ENCODE results near the gene KRTAP10-5. TPM values are rescaled to one million over a fixed set of nuclear protein-coding genes. Genes with fewer than 3 reads are reported as not detected.
"Not testable (repeated sequence)": the region's sequence is repeated elsewhere in the genome, so short reads cannot be mapped to it uniquely, and the experiment has no call there.

The KRTAP10-5 gene
- total RNA-seq, 1 donor = not detected

- Histone ChIP-seq H3K4me1 (ENCODE audit: insufficient read depth, low read length) (no peaks in the 10 kb centered on the region), H4K20me1 (ENCODE audit: insufficient read depth, low read length) (no peaks in the 10 kb centered on the region), H3K27me3 (ENCODE audit: insufficient read depth, low read length) (peaks cover 14% of the 10 kb centered on the region), H3K36me3 (ENCODE audit: insufficient read depth, low read length) (no peaks in the 10 kb centered on the region), H3K27ac (ENCODE audit: low read depth, low read length) (no peak overlapping the region), H3K79me2 (ENCODE audit: insufficient read depth, low read length) (no peaks in the 10 kb centered on the region), H3K4me2 (ENCODE audit: insufficient read depth, low read length) (no peak overlapping the region), H3K9me3 (ENCODE audit: low read depth, low read length) (peaks cover 3% of the 10 kb centered on the region), H3K4me3 (ENCODE audit: insufficient read depth, low read length) (no peak overlapping the region), H2AFZ (ENCODE audit: low read length) (no peak overlapping the region)
- TF ChIP-seq CTCF (IDR thresholded peaks at IDR 0.05; ENCODE audit: extremely low read depth, low read depth, low read length) = no peak
- DNase-seq (ENCODE audit: insufficient read length, low spot score, missing footprints) = no peak
These were observed 4.9 kb downstream of the KRTAP10-5 start for GRCh38 chr21:44575307-44576024.

GRCh38 chr21:44574457-44575306 is 5.7 kb downstream of the KRTAP10-5 start:
- Histone ChIP-seq H3K9me3 (ENCODE audit: low read depth, low read length) (peaks cover 3% of the 10 kb centered on the region), H3K27ac (ENCODE audit: low read depth, low read length) (no peak overlapping the region), H4K20me1 (ENCODE audit: insufficient read depth, low read length) (no peaks in the 10 kb centered on the region), H3K4me2 (ENCODE audit: insufficient read depth, low read length) (no peak overlapping the region), H3K4me1 (ENCODE audit: insufficient read depth, low read length) (no peaks in the 10 kb centered on the region), H3K36me3 (ENCODE audit: insufficient read depth, low read length) (no peaks in the 10 kb centered on the region), H2AFZ (ENCODE audit: low read length) (no peak overlapping the region), H3K27me3 (ENCODE audit: insufficient read depth, low read length) (peaks cover 14% of the 10 kb centered on the region), H3K4me3 (ENCODE audit: insufficient read depth, low read length) (no peak overlapping the region), H3K79me2 (ENCODE audit: insufficient read depth, low read length) (no peaks in the 10 kb centered on the region)
- TF ChIP-seq CTCF (IDR thresholded peaks at IDR 0.05; ENCODE audit: extremely low read depth, low read depth, low read length) = no peak
- DNase-seq (ENCODE audit: insufficient read length, low spot score, missing footprints) = no peak

GRCh38 chr21:44573630-44574456 is 6.6 kb downstream of the KRTAP10-5 start, which contains the start of gene KRTAP10-4:
Gene KRTAP10-4 (plus strand): TSS chr21:44573729. CDS start chr21:44573759, 30 bp downstream.
- not testable (repeated sequence) for H2AFZ ChIP-seq (ENCODE audit: low read length); DNase-seq (ENCODE audit: insufficient read length, low spot score, missing footprints); H4K20me1 ChIP-seq (ENCODE audit: insufficient read depth, low read length); H3K4me3 ChIP-seq (ENCODE audit: insufficient read depth, low read length); H3K9me3 ChIP-seq (ENCODE audit: low read depth, low read length); H3K4me1 ChIP-seq (ENCODE audit: insufficient read depth, low read length); H3K79me2 ChIP-seq (ENCODE audit: insufficient read depth, low read length); H3K36me3 ChIP-seq (ENCODE audit: insufficient read depth, low read length); H3K27ac ChIP-seq (ENCODE audit: low read depth, low read length); H3K4me2 ChIP-seq (ENCODE audit: insufficient read depth, low read length)
- H3K27me3 ChIP-seq (ENCODE audit: insufficient read depth, low read length) = peaks cover 14% of the 10 kb centered on the region

- Histone ChIP-seq H3K27ac (ENCODE audit: low read depth, low read length) (no peak overlapping the region), H2AFZ (ENCODE audit: low read length) (no peak overlapping the region), H3K36me3 (ENCODE audit: insufficient read depth, low read length) (no peaks in the 10 kb centered on the region), H3K4me2 (ENCODE audit: insufficient read depth, low read length) (no peak overlapping the region), H3K4me3 (ENCODE audit: insufficient read depth, low read length) (no peak overlapping the region), H3K9me3 (ENCODE audit: low read depth, low read length) (peaks cover 3% of the 10 kb centered on the region), H4K20me1 (ENCODE audit: insufficient read depth, low read length) (no peaks in the 10 kb centered on the region), H3K4me1 (ENCODE audit: insufficient read depth, low read length) (no peaks in the 10 kb centered on the region), H3K27me3 (ENCODE audit: insufficient read depth, low read length) (peaks cover 14% of the 10 kb centered on the region), H3K79me2 (ENCODE audit: insufficient read depth, low read length) (no peaks in the 10 kb centered on the region)
- DNase-seq (ENCODE audit: insufficient read length, low spot score, missing footprints) = peak; percentile 86
- no peak for TF ChIP-seq CTCF (IDR thresholded peaks at IDR 0.05; ENCODE audit: extremely low read depth, low read depth, low read length)
These were observed 7.3 kb downstream of the KRTAP10-5 start for GRCh38 chr21:44572959-44573583.
